WTC11 (cell line): ENCODE data around the gene PHF21B.

Source experiments
- ELF4 ChIP-seq: sonication (generic); formaldehyde crosslinking; IDR thresholded peaks from 2 replicates; pipeline ENCODE4 v1.8.1; 2022; ENCODE audit warnings: low read depth, mild to moderate bottlenecking, moderate library complexity, missing genetic modification reagents
- ESRRA ChIP-seq: sonication (generic); formaldehyde crosslinking; IDR thresholded peaks from 2 replicates; pipeline ENCODE4 v1.8.1; 2022; ENCODE audit warnings: mild to moderate bottlenecking, missing genetic modification reagents, borderline replicate concordance
- GABPB1 ChIP-seq: sonication (generic); formaldehyde crosslinking; IDR thresholded peaks from 2 replicates; pipeline ENCODE4 v1.8.1; 2023; ENCODE audit warnings: mild to moderate bottlenecking, missing genetic modification reagents
- NFYB ChIP-seq: sonication (generic); formaldehyde crosslinking; conservative IDR thresholded peaks from 2 replicates; pipeline ENCODE4 v1.8.0; 2022; ENCODE audit warnings: low read depth, missing genetic modification reagents
- SP1 ChIP-seq: sonication (generic); formaldehyde crosslinking; conservative IDR thresholded peaks from 2 replicates; pipeline ENCODE4 v1.8.1; 2022; ENCODE audit warnings: missing genetic modification reagents
- TF ChIP-seq, protein P1 (sequence below): sonication (generic); formaldehyde crosslinking; IDR thresholded peaks from 2 replicates; pipeline ENCODE4 v1.8.0; 2022; ENCODE audit warnings: mild to moderate bottlenecking, missing genetic modification reagents
- TF ChIP-seq, protein P2 (sequence below): fragments of 200-600 bp; IDR thresholded peaks from 2 replicates; pipeline ENCODE4 v1.8.0; 2022; ENCODE audit warnings: antibody characterized with exemption

GRCh38 chr22:44907765-44908737 is 101.8 kb downstream of the PHF21B start:
- TF ChIP-seq, protein P1, sequence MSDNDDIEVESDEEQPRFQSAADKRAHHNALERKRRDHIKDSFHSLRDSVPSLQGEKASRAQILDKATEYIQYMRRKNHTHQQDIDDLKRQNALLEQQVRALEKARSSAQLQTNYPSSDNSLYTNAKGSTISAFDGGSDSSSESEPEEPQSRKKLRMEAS (CRISPR knock-in tag): no peak
- TF ChIP-seq, protein P2, sequence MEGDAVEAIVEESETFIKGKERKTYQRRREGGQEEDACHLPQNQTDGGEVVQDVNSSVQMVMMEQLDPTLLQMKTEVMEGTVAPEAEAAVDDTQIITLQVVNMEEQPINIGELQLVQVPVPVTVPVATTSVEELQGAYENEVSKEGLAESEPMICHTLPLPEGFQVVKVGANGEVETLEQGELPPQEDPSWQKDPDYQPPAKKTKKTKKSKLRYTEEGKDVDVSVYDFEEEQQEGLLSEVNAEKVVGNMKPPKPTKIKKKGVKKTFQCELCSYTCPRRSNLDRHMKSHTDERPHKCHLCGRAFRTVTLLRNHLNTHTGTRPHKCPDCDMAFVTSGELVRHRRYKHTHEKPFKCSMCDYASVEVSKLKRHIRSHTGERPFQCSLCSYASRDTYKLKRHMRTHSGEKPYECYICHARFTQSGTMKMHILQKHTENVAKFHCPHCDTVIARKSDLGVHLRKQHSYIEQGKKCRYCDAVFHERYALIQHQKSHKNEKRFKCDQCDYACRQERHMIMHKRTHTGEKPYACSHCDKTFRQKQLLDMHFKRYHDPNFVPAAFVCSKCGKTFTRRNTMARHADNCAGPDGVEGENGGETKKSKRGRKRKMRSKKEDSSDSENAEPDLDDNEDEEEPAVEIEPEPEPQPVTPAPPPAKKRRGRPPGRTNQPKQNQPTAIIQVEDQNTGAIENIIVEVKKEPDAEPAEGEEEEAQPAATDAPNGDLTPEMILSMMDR: no peak
- no peak for TF ChIP-seq NFYB
- TF ChIP-seq ESRRA: no peak
- no peak for TF ChIP-seq GABPB1 (CRISPR knock-in tag)
- TF ChIP-seq SP1 (CRISPR knock-in tag): no peak
- TF ChIP-seq ELF4 (CRISPR knock-in tag): no peak
